ENCODE results near the gene PLOD3.

PLOD3 gene

GRCh38 chr7:101238226-101239182 lies 21.1 kb upstream of the PLOD3 start:
- DNase-seq = no peak

- DNase-seq = no peak
Measured at GRCh38 chr7:101237206-101238067, 20.1 kb upstream of the PLOD3 start, which contains the start of gene CLDN15. TSS of gene CLDN15 (minus strand) at chr7:101237802. CDS start at chr7:101237581, 221 bp downstream.

- DNase-seq = no peak
Measured at GRCh38 chr7:101236292-101236835, 19.0 kb upstream of the PLOD3 start.

- no peak for DNase-seq
Measured at GRCh38 chr7:101235522-101235921, 18.1 kb upstream of the PLOD3 start.

- DNase-seq = no peak
Measured at GRCh38 chr7:101235050-101235449, 17.7 kb upstream of the PLOD3 start.

- no peak for DNase-seq
Measured at GRCh38 chr7:101234636-101235035, 17.3 kb upstream of the PLOD3 start.

GRCh38 chr7:101233907-101234547 lies 16.6 kb upstream of the PLOD3 start:
- no peak for DNase-seq

GRCh38 chr7:101232141-101232850 lies 14.9 kb upstream of the PLOD3 start:
- DNase-seq = no peak

- DNase-seq = no peak
Measured at GRCh38 chr7:101231644-101232043, 14.3 kb upstream of the PLOD3 start.

GRCh38 chr7:101226721-101227120 lies 9.3 kb upstream of the PLOD3 start:
- no peak for DNase-seq

- no peak for DNase-seq
Measured at GRCh38 chr7:101225650-101226049, 8.3 kb upstream of the PLOD3 start.

- no peak for DNase-seq
Measured at GRCh38 chr7:101223528-101223927, 6.1 kb upstream of the PLOD3 start.

GRCh38 chr7:101222275-101222830 lies 5.0 kb upstream of the PLOD3 start:
- no peak for DNase-seq

GRCh38 chr7:101220295-101220694 lies 2.9 kb upstream of the PLOD3 start:
- DNase-seq = no peak

- DNase-seq = no peak
Measured at GRCh38 chr7:101218236-101219125, 1.1 kb upstream of the PLOD3 start.

- DNase-seq = no peak
Measured at GRCh38 chr7:101216860-101217387, 457 bp downstream of the PLOD3 start.

GRCh38 chr7:101216001-101216859 lies 1.2 kb downstream of the PLOD3 start:
- no peak for DNase-seq

GRCh38 chr7:101212014-101212413 lies 5.4 kb downstream of the PLOD3 start:
- DNase-seq = no peak

- DNase-seq = no peak
Measured at GRCh38 chr7:101211501-101211900, 5.9 kb downstream of the PLOD3 start.
